Left ventricle myocardium inferior (tissue), 1 donor: ENCODE results near the gene DDIT3. TPM values are rescaled to one million over a fixed set of nuclear protein-coding genes. Genes with fewer than 3 reads are reported as not detected.

Experiments used
- DNase-seq: peaks from one replicate; pipeline ENCODE4 v3.0.0-alpha.2; 2020
- H3K27ac ChIP-seq: fragments of 200-600 bp; replicated peaks from 2 replicates; pipeline ENCODE4 v1.8.0; 2021
- H3K27me3 ChIP-seq: fragments of 200-600 bp; 2 replicates; pipeline ENCODE4 v1.8.0; 2021; ENCODE audit warnings: low read depth
- H3K36me3 ChIP-seq: fragments of 200-600 bp; 2 replicates; pipeline ENCODE4 v1.8.0; 2021
- H3K4me1 ChIP-seq: fragments of 200-600 bp; 2 replicates; pipeline ENCODE4 v1.8.0; 2021
- H3K4me3 ChIP-seq: fragments of 200-600 bp; 2 replicates; pipeline ENCODE4 v1.8.0; 2021; ENCODE audit warnings: mild to moderate bottlenecking, moderate library complexity
- H3K9me3 ChIP-seq: fragments of 200-600 bp; replicated peaks from 2 replicates; pipeline ENCODE4 v1.8.0; 2021
- CTCF ChIP-seq: fragments of 200-600 bp; IDR thresholded peaks from 2 replicates; pipeline ENCODE4 v1.8.0; 2021; ENCODE audit warnings: antibody characterized with exemption, mild to moderate bottlenecking, borderline replicate concordance
- intact Hi-C: fragments of 100-400 bp; cut with micrococcal nuclease; formaldehyde crosslinking; loops from one replicate; pipeline ENCODE4 v1.11.0; 2022
- total RNA-seq: library from RNA; stranded (reverse); fragmentation: NEBNext Ultra II Directional; extraction: Animal tissue kit (Norgen Biotek cat#: 25700); gene quantifications from one replicate; pipeline ENCODE4 v1.2.1, GENCODE V29; 2021
- donor health status: DM: no; HTN: yes; CAD: no; lungs with severe emphysema.

The DDIT3 gene
- total RNA-seq, 1 donor from 2014 or later = 20.4 TPM

- H3K4me3 ChIP-seq = peak overlapping the region; percentile 93
- H3K27ac ChIP-seq = peak overlapping the region; percentile 100
- peaks cover 46% of the 10 kb centered on the region for H3K36me3 ChIP-seq
- no peaks in the 10 kb centered on the region for H3K9me3 ChIP-seq
- H3K27me3 ChIP-seq = no peaks in the 10 kb centered on the region
- intact Hi-C loops = no loop called here
- no peak for DNase-seq
- H3K4me1 ChIP-seq = peaks cover 53% of the 10 kb centered on the region
- no peak for TF ChIP-seq CTCF
Measured at GRCh38 chr12:57523706-57524614, 3.6 kb upstream of the DDIT3 start.

GRCh38 chr12:57522887-57523705, 2.8 kb upstream of the DDIT3 start:
- Histone ChIP-seq H3K4me1 (peaks cover 62% of the 10 kb centered on the region), H3K4me3 (peak overlapping the region; percentile 93), H3K9me3 (no peaks in the 10 kb centered on the region), H3K27ac (peak overlapping the region; percentile 100), H3K36me3 (peaks cover 38% of the 10 kb centered on the region), H3K27me3 (no peaks in the 10 kb centered on the region)
- intact Hi-C loops = no loop called here
- TF ChIP-seq CTCF = no peak
- DNase-seq = peak; percentile 67

GRCh38 chr12:57522011-57522886, 1.9 kb upstream of the DDIT3 start, which contains the start of gene MBD6:
MBD6 (plus strand) TSS chr12:57522824; CDS start chr12:57524304, 1,480 bp downstream.
- peak; percentile 94 for DNase-seq
- Histone ChIP-seq H3K4me1 (peaks cover 70% of the 10 kb centered on the region), H3K27ac (peak within 1 kb of the TSS; percentile 100), H3K27me3 (no peaks in the 10 kb centered on the region), H3K4me3 (peak within 1 kb of the TSS; percentile 93), H3K36me3 (peaks cover 38% of the 10 kb centered on the region), H3K9me3 (no peaks in the 10 kb centered on the region)
- intact Hi-C loops = no loop called here
- TF ChIP-seq CTCF = no peak

GRCh38 chr12:57521525-57522010, 1.3 kb upstream of the DDIT3 start:
- Histone ChIP-seq H3K9me3 (no peaks in the 10 kb centered on the region), H3K4me3 (peak overlapping the region; percentile 93), H3K27me3 (no peaks in the 10 kb centered on the region), H3K4me1 (peaks cover 77% of the 10 kb centered on the region), H3K36me3 (peaks cover 38% of the 10 kb centered on the region), H3K27ac (peak overlapping the region; percentile 100)
- no peak for TF ChIP-seq CTCF
- intact Hi-C loops = no loop called here
- DNase-seq = peak; percentile 38

- no peak for DNase-seq
- no peak for TF ChIP-seq CTCF
- peaks cover 76% of the 10 kb centered on the region for H3K4me1 ChIP-seq
- H3K36me3 ChIP-seq = peaks cover 40% of the 10 kb centered on the region
- intact Hi-C loops = no loop called here
- H3K27ac ChIP-seq = peak overlapping the region; percentile 100
- no peaks in the 10 kb centered on the region for H3K27me3 ChIP-seq
- H3K9me3 ChIP-seq = no peaks in the 10 kb centered on the region
- peak overlapping the region; percentile 93 for H3K4me3 ChIP-seq
Measured at GRCh38 chr12:57519796-57520052, 590 bp downstream of the DDIT3 start.
